Omental fat pad (tissue), 4 donors: ENCODE measurements around the gene DLG2. TPM values are rescaled to one million over a fixed set of nuclear protein-coding genes. Genes with fewer than 3 reads are reported as not detected.

Experiments
- ATAC-seq: fragments of 150-250 bp; one replicate; pipeline ENCODE4 v1.9.1; 2016; ENCODE audit warnings: mild to moderate bottlenecking, moderate library complexity; ENCODE audit not compliant: low FRiP score
- DNase-seq: peaks from one replicate; pipeline ENCODE4 v3.0.0-alpha.2; 2019; ENCODE audit warnings: low spot score
- CTCF ChIP-seq, 3 donors: fragments of 450-650 bp; IDR thresholded peaks; one replicate each; pipeline ENCODE4 v1.5.1; 2016 to 2017; ENCODE audit warnings: antibody characterized with exemption in 3 of 3, mild to moderate bottlenecking in 3 of 3, moderate library complexity in 2 of 3
- total RNA-seq, 4 donors: library from RNA; depleted of rRNA; stranded (reverse); fragments of >200 nt; gene quantifications; one replicate each; pipeline ENCODE4 v1.1.0, GENCODE V29; 2016

Gene DLG2
- total RNA-seq, 4 donors from 2014 or later = 4.8 to 13.2 (median 8.1) TPM

- TF ChIP-seq CTCF (IDR thresholded peaks at IDR 0.05) = no peak
- DNase-seq (no peak), ATAC-seq (no peak)
Observed at GRCh38 chr11:85167471-85167870, 459.7 kb downstream of the DLG2 start.

GRCh38 chr11:85167038-85167437, 460.1 kb downstream of the DLG2 start:
- ATAC-seq (no peak), DNase-seq (no peak)
- no peak for TF ChIP-seq CTCF (IDR thresholded peaks at IDR 0.05)

- no peak for TF ChIP-seq CTCF (IDR thresholded peaks at IDR 0.05)
- ATAC-seq (no peak), DNase-seq (no peak)
Observed at GRCh38 chr11:85165819-85166218, 461.3 kb downstream of the DLG2 start.

GRCh38 chr11:85164743-85165142, 462.4 kb downstream of the DLG2 start:
- no peak for TF ChIP-seq CTCF (IDR thresholded peaks at IDR 0.05)
- ATAC-seq (no peak), DNase-seq (no peak)

GRCh38 chr11:85154294-85154693, 472.9 kb downstream of the DLG2 start:
- TF ChIP-seq CTCF (IDR thresholded peaks at IDR 0.05) = no peak
- ATAC-seq (no peak), DNase-seq (no peak)

- DNase-seq (no peak), ATAC-seq (no peak)
- no peak for TF ChIP-seq CTCF (IDR thresholded peaks at IDR 0.05)
Observed at GRCh38 chr11:85137597-85137996, 489.5 kb downstream of the DLG2 start.

- ATAC-seq (no peak), DNase-seq (no peak)
- TF ChIP-seq CTCF (IDR thresholded peaks at IDR 0.05) = no peak
Observed at GRCh38 chr11:85133636-85134035, 493.5 kb downstream of the DLG2 start.
